ENCODE results near the gene TC2N.
"Not testable (repeated sequence)": the region's sequence is repeated elsewhere in the genome, so short reads cannot be mapped to it uniquely, and the experiment has no call there.

TC2N gene

DNA sequence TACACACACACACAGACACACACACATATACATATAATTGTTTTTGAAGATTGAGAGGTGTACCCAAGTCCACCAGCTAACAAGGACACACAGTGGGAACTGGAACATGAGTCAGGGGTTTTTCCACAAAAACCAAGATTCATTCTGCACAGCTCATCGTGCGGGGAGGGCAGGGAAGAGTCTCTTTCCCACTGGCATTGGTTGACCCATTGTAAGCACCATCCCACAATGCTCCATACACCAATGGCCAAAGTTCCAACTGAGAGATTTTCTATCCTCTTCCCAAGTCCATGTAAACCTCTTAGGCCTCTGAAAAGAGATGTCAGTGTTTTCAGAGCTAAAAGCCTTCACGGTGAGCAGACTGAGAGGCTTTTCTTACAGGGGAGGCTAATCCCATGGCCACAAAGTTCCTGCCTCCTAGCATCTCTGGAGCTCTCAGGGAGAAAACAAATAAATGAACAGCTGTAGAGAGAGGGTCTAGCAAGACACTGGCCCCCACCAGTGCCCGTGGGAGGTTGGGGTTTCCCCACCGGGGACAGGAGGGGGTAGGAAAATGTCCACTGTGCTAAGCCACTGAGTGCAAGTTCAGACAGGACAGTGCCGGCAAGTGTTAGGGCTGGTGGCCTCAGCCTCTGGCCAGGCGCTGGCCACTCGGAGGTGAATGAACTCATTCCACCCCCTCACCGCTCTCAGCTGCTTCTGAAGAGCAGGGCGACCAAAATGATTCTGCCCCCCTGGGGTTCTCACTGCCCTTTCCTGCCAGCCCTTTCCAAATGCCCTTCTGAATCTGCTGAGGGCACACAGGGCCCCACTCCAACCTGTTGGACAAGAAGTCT, 21.5 kb upstream of the TC2N start:
- DNase-seq = no peak

- DNase-seq = no peak
Measured at GRCh38 chr14:91886961-91887360, 19.6 kb upstream of the TC2N start.

DNA sequence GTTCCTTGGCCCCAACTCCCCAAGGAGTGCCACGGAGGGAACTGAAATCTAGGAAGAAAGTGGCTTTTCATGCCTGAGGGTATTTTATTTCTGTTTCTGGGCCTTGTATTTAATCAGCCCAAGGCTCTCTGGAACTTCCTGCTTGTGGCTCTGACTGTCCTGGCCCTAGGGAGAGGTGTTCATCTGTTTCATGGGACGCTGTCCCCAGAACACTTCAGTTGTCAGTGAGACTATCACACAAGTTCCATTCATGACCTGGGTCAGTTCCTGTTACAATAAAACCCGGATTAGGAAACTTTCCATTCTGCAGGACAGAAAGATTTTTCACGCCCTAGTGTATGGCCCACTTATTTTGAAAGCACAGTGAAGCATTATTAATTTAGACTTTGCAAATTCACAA, 18.5 kb upstream of the TC2N start:
- DNase-seq = no peak

DNA sequence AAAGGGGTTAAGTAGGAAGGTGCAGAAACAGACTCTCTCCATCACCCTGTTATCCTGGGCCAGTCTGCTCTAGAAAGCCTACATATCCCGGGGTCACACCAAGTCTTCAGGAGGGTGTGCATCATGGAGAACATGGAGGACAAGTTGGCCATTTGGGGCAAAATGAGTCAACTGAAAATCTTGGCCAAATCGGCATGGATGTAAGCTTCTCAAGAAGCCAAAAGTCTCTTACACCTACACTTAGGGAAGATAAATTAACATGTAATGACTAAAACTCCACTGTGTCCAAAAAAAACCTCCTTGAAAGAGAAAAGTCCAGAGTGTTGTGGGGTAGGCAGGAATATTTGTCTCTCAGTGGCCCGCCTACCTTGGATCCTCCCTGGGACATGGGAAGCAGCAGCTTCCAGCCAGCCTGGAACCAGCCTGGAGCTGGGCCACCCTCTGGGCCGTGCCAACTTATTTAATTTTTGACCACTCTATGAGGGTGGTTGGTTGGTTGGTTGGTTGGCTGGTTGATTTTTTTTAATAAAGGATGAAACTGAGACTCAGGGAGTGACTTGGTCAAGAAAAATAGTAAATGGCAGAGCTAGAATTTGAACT, 17.9 kb upstream of the TC2N start:
- no peak for DNase-seq

- DNase-seq = no peak
Measured at GRCh38 chr14:91884664-91885063, 17.3 kb upstream of the TC2N start.

- DNase-seq = no peak
Measured at GRCh38 chr14:91883753-91884152, 16.4 kb upstream of the TC2N start.

GRCh38 chr14:91882776-91883175, 15.4 kb upstream of the TC2N start:
- DNase-seq = no peak

DNA sequence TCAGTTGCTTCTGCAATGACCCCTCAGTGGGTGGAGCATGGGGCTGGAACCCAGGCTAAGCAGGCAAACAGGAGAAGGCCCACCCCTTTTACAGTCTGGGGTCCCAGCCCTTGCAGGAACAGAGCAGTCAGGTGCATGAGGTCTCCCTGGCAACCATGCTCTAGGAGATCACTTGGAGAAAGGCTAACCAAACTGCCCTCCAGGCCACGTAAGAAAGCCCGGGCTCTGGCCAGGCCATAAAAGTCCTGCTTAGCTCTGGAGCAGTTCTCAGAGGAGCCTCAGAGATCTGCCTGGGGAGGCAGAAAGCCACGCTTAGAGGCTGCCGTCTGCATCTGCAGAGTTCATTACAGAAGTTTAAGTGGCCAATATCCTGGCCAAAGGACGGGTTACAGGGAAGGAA, 15.0 kb upstream of the TC2N start:
- DNase-seq = no peak

DNA sequence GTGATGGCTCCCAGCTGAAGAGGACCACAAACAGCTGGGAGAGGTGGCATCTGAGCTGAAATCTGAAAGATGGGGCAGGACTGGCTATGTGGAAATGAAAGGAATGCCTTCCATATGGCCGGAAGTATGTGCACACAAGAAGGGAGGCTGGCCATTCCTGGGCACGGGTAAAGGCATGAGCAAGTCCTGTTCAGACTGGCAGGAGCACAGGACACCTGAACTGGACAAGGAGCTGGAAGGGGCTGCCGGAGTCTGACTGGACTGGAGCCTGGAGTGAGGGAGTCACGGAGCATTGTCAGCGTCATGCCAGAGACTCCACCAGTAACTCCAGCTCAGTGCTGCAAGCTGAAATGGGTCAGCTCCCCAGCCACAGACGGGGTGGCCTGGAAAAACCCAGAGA, 11.9 kb upstream of the TC2N start:
- no peak for DNase-seq

DNA sequence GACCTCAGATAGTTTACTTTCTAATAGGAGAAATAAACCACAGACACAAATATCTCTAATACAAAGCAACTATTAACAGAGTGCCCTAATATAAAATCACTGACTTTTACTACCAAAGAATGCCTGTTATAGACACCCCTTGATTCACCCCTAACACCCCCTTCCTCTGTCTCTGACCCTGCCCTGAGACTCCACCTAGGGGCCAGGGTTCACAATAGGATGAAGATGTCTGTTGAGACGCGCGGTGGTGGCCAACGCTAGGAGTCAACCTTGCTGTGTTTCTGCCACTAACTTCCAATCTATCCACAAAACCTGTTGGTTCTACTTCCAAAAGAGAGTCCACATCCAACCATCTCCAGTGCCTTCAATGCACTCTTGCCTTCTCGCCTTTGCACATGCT, 10.9 kb upstream of the TC2N start:
- no peak for DNase-seq

- DNase-seq = no peak
Measured at GRCh38 chr14:91877376-91877915, 10.1 kb upstream of the TC2N start.

DNA sequence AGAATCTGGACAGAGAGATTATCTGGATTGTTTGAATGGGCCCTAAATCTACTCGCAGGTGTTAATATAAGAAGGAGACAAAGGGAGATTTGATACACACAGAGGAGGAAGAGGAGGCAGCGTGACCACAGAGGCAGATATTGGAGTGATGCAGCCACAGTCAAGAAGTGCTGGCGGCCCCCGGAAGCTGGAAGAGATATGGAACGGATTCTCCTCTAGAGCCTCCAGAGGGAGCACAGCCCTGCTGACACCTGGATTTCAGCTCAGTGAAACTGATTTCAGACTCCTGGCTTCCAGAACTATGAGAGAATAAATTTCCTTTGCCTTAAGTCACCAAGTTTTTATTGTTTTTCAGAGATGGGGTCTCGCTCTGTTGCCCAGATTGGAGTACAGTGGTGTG, 9.2 kb upstream of the TC2N start:
- no peak for DNase-seq

GRCh38 chr14:91875525-91876286, 8.4 kb upstream of the TC2N start:
- DNase-seq = no peak

DNA sequence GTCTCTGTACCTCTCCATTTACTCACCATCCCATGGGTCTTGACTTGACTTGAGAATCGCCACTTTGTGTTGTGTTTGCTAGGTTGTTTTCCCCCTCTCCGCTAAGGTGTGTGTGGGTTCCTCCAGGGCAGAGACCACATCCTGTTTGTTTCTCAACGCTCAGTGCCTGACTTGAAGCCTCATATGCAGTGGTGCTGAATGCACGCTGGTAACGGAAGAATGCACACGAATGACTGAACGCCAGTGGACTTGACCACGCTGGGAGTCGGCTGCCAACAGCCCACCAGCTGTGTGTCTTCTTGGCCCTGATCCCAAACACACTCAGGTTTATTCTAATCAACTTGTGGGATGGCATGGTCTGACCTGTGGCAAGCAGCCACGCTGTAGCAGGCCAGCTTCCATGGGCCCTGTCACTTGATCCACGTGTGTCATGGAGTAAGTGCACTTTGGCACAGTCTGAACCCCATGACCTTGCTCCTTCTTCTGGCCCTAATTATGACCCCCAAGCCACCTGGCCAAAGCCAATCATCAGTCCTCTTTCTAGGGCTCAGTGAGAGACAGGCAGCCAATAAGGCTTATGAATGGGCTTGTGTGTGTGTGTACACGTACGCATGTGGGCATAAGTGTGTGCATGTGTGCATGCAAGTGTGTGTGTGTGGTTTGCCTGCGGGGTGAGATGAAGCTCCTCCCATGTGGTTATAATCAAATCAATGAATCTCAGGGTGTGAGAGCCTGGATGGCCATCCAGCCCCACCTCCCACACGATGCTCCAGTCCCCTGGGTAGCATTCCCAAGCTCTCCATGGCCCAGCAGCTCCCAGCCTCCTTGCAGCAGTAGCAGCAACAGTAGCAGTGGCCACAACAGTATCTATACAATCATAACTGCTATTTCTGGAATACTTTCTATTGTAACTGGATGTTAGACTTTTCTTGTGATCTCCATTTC, 6.4 kb upstream of the TC2N start:
- DNase-seq = no peak

DNA sequence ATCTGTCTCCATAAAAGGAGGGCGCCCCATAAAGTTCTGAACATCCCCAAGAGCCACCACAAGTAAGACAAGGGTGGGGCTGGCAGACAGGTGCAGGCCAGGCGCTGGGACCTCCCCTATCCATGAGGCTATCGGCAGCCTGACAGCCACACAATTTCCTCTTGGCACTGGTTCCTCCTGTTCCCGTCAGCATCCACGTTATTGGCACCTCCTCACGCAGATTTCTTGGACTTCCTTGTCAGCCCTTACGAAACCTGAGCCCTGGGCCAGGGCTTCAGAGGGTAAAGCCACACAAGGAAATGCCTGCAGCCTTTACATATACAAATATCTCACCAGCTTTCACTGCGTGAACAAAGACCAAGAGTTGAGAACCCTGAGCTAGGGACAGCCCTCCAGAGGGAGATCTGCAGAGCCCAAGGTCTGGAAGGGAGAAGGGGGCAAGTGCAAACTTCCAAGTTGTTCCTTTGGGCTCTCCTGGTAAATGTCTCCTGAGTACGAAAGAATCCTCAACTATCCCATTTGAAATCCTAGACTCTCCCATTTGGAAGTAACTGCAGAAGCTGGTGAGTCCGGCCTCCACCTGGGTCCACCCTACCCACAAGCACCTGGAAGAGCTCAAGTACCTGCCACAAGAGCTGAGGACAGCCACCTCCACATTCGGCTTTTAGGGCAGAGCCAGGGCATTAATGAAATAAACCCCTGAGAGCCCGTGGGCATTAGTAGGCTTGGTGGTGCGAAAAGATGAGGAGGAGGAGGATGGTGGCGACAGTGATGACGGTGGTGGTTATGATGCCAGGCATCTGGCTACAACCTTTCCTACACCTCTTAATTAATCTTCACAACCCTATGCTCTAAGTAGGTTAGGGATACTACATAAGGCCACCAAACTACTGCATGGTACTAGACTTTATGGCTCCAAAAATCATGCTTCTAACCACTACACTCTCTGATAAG, 5.5 kb upstream of the TC2N start:
- no peak for DNase-seq

GRCh38 chr14:91872011-91872501, 4.7 kb upstream of the TC2N start:
- no peak for DNase-seq

GRCh38 chr14:91871401-91871800, 4.1 kb upstream of the TC2N start:
- not testable (repeated sequence) for DNase-seq

GRCh38 chr14:91870890-91871289, 3.6 kb upstream of the TC2N start:
- DNase-seq = no peak

- DNase-seq = no peak
Measured at GRCh38 chr14:91870001-91870400, 2.7 kb upstream of the TC2N start.

GRCh38 chr14:91869556-91869955, 2.2 kb upstream of the TC2N start:
- DNase-seq = no peak

Measured in hematopoietic multipotent progenitor cell treated with erythropoietin and hydrocortisone succinate and interleukin-3 and kit ligand, for 8 days (in vitro differentiated cells).